CD14-positive monocyte (primary cell): Measurements from ENCODE around the gene SERTAD2. TPM values are rescaled to one million over a fixed set of nuclear protein-coding genes. Genes with fewer than 3 reads are reported as not detected.

Experiments used
- DNase-seq, 3 donors: peaks; one replicate each; pipeline ENCODE4 v3.0.0-alpha.2; 2011 to 2022
- H2AFZ ChIP-seq: 2 replicates; pipeline ENCODE4 v1.6.0; 2012; ENCODE audit warnings: mild to moderate bottlenecking, low read depth, low read length, inconsistent platforms; ENCODE audit not compliant: insufficient read depth, poor library complexity, severe bottlenecking
- H3K27ac ChIP-seq, 2 donors: 1 replicate in 1 of 2; 2 replicates in 1 of 2; pipeline ENCODE4 v1.5.1; 2012 to 2013; ENCODE audit warnings: low read length in 2 of 2, control low read depth in 1 of 2, inconsistent platforms in 1 of 2, low read depth in 1 of 2, mild to moderate bottlenecking in 1 of 2
- H3K27me3 ChIP-seq, 2 donors: one replicate each; pipeline versions ENCODE4 v1.6.0 to v1.6.1; 2011 to 2013; ENCODE audit warnings: low read length in 2 of 2; ENCODE audit not compliant: control insufficient read depth in 2 of 2, insufficient read depth in 2 of 2
- H3K36me3 ChIP-seq, 2 donors: replicated peaks in 1 of 2; 1 replicate in 1 of 2; 2 replicates in 1 of 2; pipeline versions ENCODE4 v1.5.1 to v1.6.1; 2012 to 2013; ENCODE audit warnings: low read length in 2 of 2, control low read depth in 1 of 2, inconsistent platforms in 1 of 2, mild to moderate bottlenecking in 1 of 2; ENCODE audit not compliant: insufficient read depth in 2 of 2, control insufficient read depth in 1 of 2
- H3K4me1 ChIP-seq, 2 donors: 1 replicate in 1 of 2; 2 replicates in 1 of 2; pipeline versions ENCODE4 v1.5.1 to v1.6.1; 2012 to 2013; ENCODE audit warnings: low read length in 2 of 2, control low read depth in 1 of 2, inconsistent platforms in 1 of 2, mild to moderate bottlenecking in 1 of 2, moderate library complexity in 1 of 2; ENCODE audit not compliant: insufficient read depth in 2 of 2, control insufficient read depth in 1 of 2
- H3K4me2 ChIP-seq: replicated peaks from 2 replicates; pipeline ENCODE3; 2012; ENCODE audit warnings: low read length, moderate library complexity, mild to moderate bottlenecking; ENCODE audit not compliant: poor library complexity, severe bottlenecking; ENCODE audit errors: extremely low read depth
- H3K4me3 ChIP-seq, 3 experiments: fragments of 200-600 bp in 1 of 3; sonication (generic) in 1 of 3; replicated peaks in 1 of 3; 1 replicate in 2 of 3; 2 replicates in 1 of 3; pipeline ENCODE4 v1.5.1; 2011 to 2013; ENCODE audit warnings: low read length in 3 of 3, mild to moderate bottlenecking in 3 of 3, control low read depth in 2 of 3, low read depth in 2 of 3, inconsistent platforms in 1 of 3, moderate library complexity in 1 of 3
- H3K79me2 ChIP-seq: 2 replicates; pipeline ENCODE4 v1.6.0; 2012; ENCODE audit warnings: mild to moderate bottlenecking, control low read depth, inconsistent platforms, low read length, moderate library complexity; ENCODE audit not compliant: insufficient read depth
- H3K9ac ChIP-seq: 2 replicates; pipeline ENCODE4 v1.6.0; 2017; ENCODE audit warnings: low read length, mild to moderate bottlenecking; ENCODE audit not compliant: insufficient read depth, poor library complexity, severe bottlenecking
- H3K9me3 ChIP-seq, 2 donors: replicated peaks in 1 of 2; 1 replicate in 1 of 2; 2 replicates in 1 of 2; pipeline versions ENCODE4 v1.5.1 to v1.6.1; 2012 to 2013; ENCODE audit warnings: low read length in 2 of 2, control low read depth in 1 of 2; ENCODE audit not compliant: control insufficient read depth in 1 of 2, insufficient read depth in 1 of 2
- H4K20me1 ChIP-seq: 2 replicates; pipeline ENCODE4 v1.6.0; 2012; ENCODE audit warnings: mild to moderate bottlenecking, low read length, control low read depth, moderate library complexity; ENCODE audit not compliant: insufficient read depth
- H3K27ac Mint-ChIP-seq, 7 donors: one replicate each; pipeline ENCODE4 v1.8.0; 2020; ENCODE audit warnings: mild to moderate bottlenecking in 7 of 7, mixed read lengths in 7 of 7, moderate library complexity in 6 of 7, inconsistent platforms in 2 of 7
- H3K27me3 Mint-ChIP-seq, 3 donors: one replicate each; pipeline ENCODE4 v1.8.0; 2021 to 2022; ENCODE audit warnings: low read depth in 3 of 3, mild to moderate bottlenecking in 3 of 3, mixed read lengths in 3 of 3, moderate library complexity in 3 of 3, inconsistent platforms in 1 of 3
- H3K36me3 Mint-ChIP-seq, 2 donors: one replicate each; pipeline ENCODE4 v1.8.0; 2020; ENCODE audit warnings: mixed read lengths in 2 of 2, inconsistent platforms in 1 of 2, mild to moderate bottlenecking in 1 of 2
- H3K4me1 Mint-ChIP-seq: one replicate; pipeline ENCODE4 v1.8.0; 2020; ENCODE audit warnings: mild to moderate bottlenecking, mixed read lengths
- H3K4me3 Mint-ChIP-seq, 2 donors: one replicate each; pipeline ENCODE4 v1.8.0; 2020; ENCODE audit warnings: mild to moderate bottlenecking in 2 of 2, mixed read lengths in 2 of 2, moderate library complexity in 1 of 2
- H3K9me3 Mint-ChIP-seq, 7 donors: one replicate each; pipeline ENCODE4 v1.8.0; 2020 to 2022; ENCODE audit warnings: mixed read lengths in 7 of 7, mild to moderate bottlenecking in 6 of 7, moderate library complexity in 6 of 7, inconsistent platforms in 2 of 7
- WGBS: methylation state at CpG from one replicate; pipeline ENCODE4 v1.1.5; 2013; ENCODE audit warnings: missing lambda C conversion rate; ENCODE audit not compliant: insufficient coverage; 5-methylcytosine and 5-hydroxymethylcytosine counted together
- intact Hi-C, 2 donors: fragments of 100-400 bp; cut with micrococcal nuclease; formaldehyde crosslinking; loops; one replicate each; pipeline versions ENCODE4 v1.15.0 to v1.15.1; 2023
- polyA plus RNA-seq, 3 donors: library from polyadenylated mRNA; depleted of rRNA in 1 of 3; unstranded in 2 of 3; stranded (reverse) in 1 of 3; fragments of 300-500 nt in 2 of 3; fragments of >200 nt in 1 of 3; fragmentation: Illumina TruSeq in 2 of 3; gene quantifications; 1 replicate in 2 of 3; 2 replicates in 1 of 3; pipeline ENCODE4 v1.2.3, GENCODE V29; 2012 to 2021
- TF ChIP-seq, protein P1 (sequence below): fragments of 200-600 bp; IDR thresholded peaks from one replicate; pipeline ENCODE4 v1.8.0; 2022; ENCODE audit warnings: antibody characterized with exemption, mild to moderate bottlenecking

The SERTAD2 gene
- polyA plus RNA-seq, 3 donors = 8.5 to 68.7 (median 8.8) TPM

DNA sequence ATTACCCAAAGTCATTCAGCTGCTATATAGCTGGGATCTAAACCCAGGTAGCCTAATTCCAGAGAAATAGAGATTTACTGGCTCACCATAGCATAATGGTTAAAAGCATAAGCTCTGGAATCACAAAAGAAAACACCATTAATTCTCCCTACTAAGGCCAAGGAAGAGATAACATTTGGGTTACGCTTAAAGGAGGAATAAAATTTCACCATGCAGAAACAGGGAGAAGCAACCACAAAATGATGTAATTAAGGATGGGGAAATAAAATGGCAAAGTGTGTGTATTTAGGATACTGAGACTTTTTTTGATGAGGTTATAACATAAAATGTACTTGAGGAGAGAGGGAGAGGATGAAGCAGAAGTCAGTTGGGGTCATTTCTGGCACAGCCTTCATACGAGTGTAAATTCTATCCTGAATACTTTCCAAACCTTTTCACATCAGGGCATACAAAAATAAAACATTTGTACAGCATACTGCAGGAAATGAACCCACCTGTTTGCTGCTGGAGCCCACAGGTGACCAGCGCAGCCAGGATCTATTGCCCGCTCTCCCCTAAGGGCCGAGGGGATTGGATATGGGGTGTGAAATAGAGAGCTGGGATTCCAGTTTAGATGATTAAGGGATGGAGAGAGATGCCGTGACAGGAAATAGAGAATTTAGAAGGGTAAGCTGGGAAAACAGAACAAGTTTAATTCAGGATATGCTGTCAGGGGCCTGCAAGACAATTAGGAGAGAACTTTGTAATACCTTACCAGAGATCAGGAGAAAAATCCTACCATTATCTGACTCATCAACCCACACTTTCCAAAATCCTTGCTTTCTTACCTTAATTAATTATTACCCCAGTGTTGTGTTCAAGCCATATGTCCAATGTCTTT, 43.8 kb upstream of the SERTAD2 start:
- Histone ChIP-seq H3K79me2 (peaks cover 15% of the 10 kb centered on the region), H3K27me3 (no peaks in the 10 kb centered on the region), H3K4me3 (peak overlapping the region in 1 of 3 experiments; percentile 14), H3K9ac (no peak overlapping the region), H3K27ac (peak overlapping the region in 1 of 2 donors; percentile 32), H3K4me2 (peak overlapping the region; percentile 7), H2AFZ (no peak overlapping the region), H3K4me1 (peaks cover 38 to 40% of the 10 kb centered on the region in 2 donors), H3K9me3 (no peaks in the 10 kb centered on the region), H3K36me3 (no peaks in the 10 kb centered on the region), H4K20me1 (no peaks in the 10 kb centered on the region)
- H3K36me3 Mint-ChIP-seq = peaks cover 0 to 7% of the 10 kb centered on the region in 2 donors
- intact Hi-C loops = loop anchor here (5.0 kb wide), 2 partner anchors 35 to 40 kb away; no protein-coding TSS in a partner anchor
- peak; percentile 11 to 53 (median 48) for DNase-seq
- H3K4me1 Mint-ChIP-seq = peaks cover 50% of the 10 kb centered on the region
- TF ChIP-seq, protein P1, sequence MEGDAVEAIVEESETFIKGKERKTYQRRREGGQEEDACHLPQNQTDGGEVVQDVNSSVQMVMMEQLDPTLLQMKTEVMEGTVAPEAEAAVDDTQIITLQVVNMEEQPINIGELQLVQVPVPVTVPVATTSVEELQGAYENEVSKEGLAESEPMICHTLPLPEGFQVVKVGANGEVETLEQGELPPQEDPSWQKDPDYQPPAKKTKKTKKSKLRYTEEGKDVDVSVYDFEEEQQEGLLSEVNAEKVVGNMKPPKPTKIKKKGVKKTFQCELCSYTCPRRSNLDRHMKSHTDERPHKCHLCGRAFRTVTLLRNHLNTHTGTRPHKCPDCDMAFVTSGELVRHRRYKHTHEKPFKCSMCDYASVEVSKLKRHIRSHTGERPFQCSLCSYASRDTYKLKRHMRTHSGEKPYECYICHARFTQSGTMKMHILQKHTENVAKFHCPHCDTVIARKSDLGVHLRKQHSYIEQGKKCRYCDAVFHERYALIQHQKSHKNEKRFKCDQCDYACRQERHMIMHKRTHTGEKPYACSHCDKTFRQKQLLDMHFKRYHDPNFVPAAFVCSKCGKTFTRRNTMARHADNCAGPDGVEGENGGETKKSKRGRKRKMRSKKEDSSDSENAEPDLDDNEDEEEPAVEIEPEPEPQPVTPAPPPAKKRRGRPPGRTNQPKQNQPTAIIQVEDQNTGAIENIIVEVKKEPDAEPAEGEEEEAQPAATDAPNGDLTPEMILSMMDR = no peak
- peak overlapping the region; percentile 9 to 49 (median 41) for H3K27ac Mint-ChIP-seq
- no peaks in the 10 kb centered on the region for H3K27me3 Mint-ChIP-seq
- peaks cover 0 to 6% (median 0%) of the 10 kb centered on the region in 7 donors for H3K9me3 Mint-ChIP-seq
- WGBS = 91% methylated on average over 3 of the region's 6 CpGs
- peak overlapping the region in 1 of 2 donors; percentile 40 for H3K4me3 Mint-ChIP-seq

DNA sequence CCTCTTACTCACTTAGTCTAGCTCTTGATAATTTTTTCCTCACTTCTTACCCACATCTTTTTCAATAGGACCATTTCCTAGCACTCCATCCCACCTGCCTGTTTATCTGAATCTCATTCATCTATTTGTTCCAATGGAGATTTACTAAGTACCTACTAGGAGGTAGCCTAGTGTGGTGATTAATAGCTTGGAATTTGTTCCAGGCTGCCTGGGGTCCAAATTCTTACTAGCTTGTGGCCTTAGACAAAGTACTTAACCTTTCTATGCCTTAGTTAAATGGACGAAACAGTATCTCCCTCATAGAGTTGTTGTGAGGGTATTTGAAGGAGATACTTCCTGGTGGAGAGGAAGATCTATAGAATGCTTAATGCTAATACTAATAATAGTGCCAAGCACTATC, 42.9 kb upstream of the SERTAD2 start:
- Histone ChIP-seq H3K79me2 (peaks cover 15% of the 10 kb centered on the region), H3K9me3 (no peaks in the 10 kb centered on the region), H2AFZ (no peak overlapping the region), H4K20me1 (no peaks in the 10 kb centered on the region), H3K27me3 (no peaks in the 10 kb centered on the region), H3K27ac (no peak overlapping the region), H3K9ac (no peak overlapping the region), H3K4me1 (peaks cover 38 to 40% of the 10 kb centered on the region in 2 donors), H3K4me3 (no peak overlapping the region), H3K4me2 (no peak overlapping the region), H3K36me3 (no peaks in the 10 kb centered on the region)
- DNase-seq = no peak
- Mint-ChIP-seq H3K9me3 (peaks cover 0 to 2% (median 0%) of the 10 kb centered on the region in 7 donors), H3K36me3 (peaks cover 3 to 4% of the 10 kb centered on the region in 2 donors), H3K27ac (no peak overlapping the region), H3K4me1 (peaks cover 50% of the 10 kb centered on the region), H3K4me3 (no peak overlapping the region), H3K27me3 (no peaks in the 10 kb centered on the region)
- WGBS = no CpG with 5 or more reads among the region's 1 CpG
- TF ChIP-seq, protein P1 = no peak
- intact Hi-C loops = loop anchor here (5.0 kb wide), 2 partner anchors 36 to 39 kb away; no protein-coding TSS in a partner anchor
